K562 (cell line): ENCODE measurements around the gene HDGFL1.

Experiments
- ARID2 ChIP-seq: fragments of 450-650 bp; IDR thresholded peaks from 2 replicates; pipeline ENCODE4 v1.6.1; 2017; ENCODE audit warnings: antibody characterized with exemption, mild to moderate bottlenecking
- CHD2 ChIP-seq: IDR thresholded peaks from 2 replicates; pipeline ENCODE4 v1.6.1; 2011; ENCODE audit warnings: low read depth, low read length
- CTCF ChIP-seq, 3 experiments: IDR thresholded peaks in 2 of 3; conservative IDR thresholded peaks in 1 of 3; 2 replicates each; pipeline ENCODE4 v1.5.1; 2011 to 2012; ENCODE audit warnings: low read length in 3 of 3, mild to moderate bottlenecking in 3 of 3, control low read depth in 2 of 3, improper control_type of control experiment in 1 of 3, inconsistent platforms in 1 of 3, low read depth in 1 of 3, mixed read lengths in 1 of 3, moderate library complexity in 1 of 3; ENCODE audit not compliant: insufficient read depth in 2 of 3
- HDGF ChIP-seq: fragments of 450-650 bp; IDR thresholded peaks from 2 replicates; pipeline ENCODE4 v1.6.1; 2016
- JUND ChIP-seq, 2 experiments: IDR thresholded peaks; 2 replicates in 1 of 2; 3 replicates in 1 of 2; pipeline ENCODE4 v1.6.1; 2011; ENCODE audit warnings: borderline replicate concordance in 2 of 2, low read depth in 2 of 2, low read length in 2 of 2, improper control_type of control experiment in 1 of 2, missing biosample characterization in 1 of 2, missing genetic modification characterization in 1 of 2, missing genetic modification reagents in 1 of 2
- MAX ChIP-seq: sonication (generic); formaldehyde crosslinking; IDR thresholded peaks from 2 replicates; pipeline ENCODE4 v1.9.0; 2022; ENCODE audit warnings: mild to moderate bottlenecking, missing genetic modification reagents
- MIER1 ChIP-seq: fragments of 450-650 bp; IDR thresholded peaks from 2 replicates; pipeline ENCODE4 v1.6.1; 2016; ENCODE audit warnings: antibody characterized with exemption, mild to moderate bottlenecking, low read depth
- POLR2AphosphoS5 ChIP-seq: IDR thresholded peaks from 2 replicates; pipeline ENCODE4 v1.6.1; 2011; ENCODE audit warnings: mild to moderate bottlenecking, low read depth, low read length, moderate library complexity; ENCODE audit not compliant: control insufficient read depth, insufficient read depth
- TEAD1 ChIP-seq, 2 experiments: fragments of 450-650 bp in 1 of 2; sonication (generic) in 1 of 2; formaldehyde crosslinking; IDR thresholded peaks; 2 replicates each; pipeline versions ENCODE4 v1.4.0 to v1.8.0; 2020 to 2022; ENCODE audit warnings: mild to moderate bottlenecking in 2 of 2, missing genetic modification reagents in 1 of 2
- YBX1 ChIP-seq: fragments of 450-650 bp; IDR thresholded peaks from 2 replicates; pipeline ENCODE4 v1.7.1; 2016; ENCODE audit warnings: mild to moderate bottlenecking
- ZBTB2 ChIP-seq: fragments of 450-650 bp; IDR thresholded peaks from 2 replicates; pipeline ENCODE4 v1.6.1; 2016; ENCODE audit warnings: antibody characterized with exemption
- ZNF785 ChIP-seq: fragments of 250-450 bp; sonication (Bioruptor Pico); IDR thresholded peaks from 2 replicates; pipeline ENCODE4 v1.4.0; 2020; ENCODE audit warnings: mild to moderate bottlenecking

GRCh38 chr6:22614547-22614946 lies 45.2 kb downstream of the HDGFL1 start:
- TF ChIP-seq POLR2AphosphoS5 (no peak), CHD2 (no peak), HDGF (no peak), MAX (CRISPR knock-in tag) (no peak), ZBTB2 (no peak), MIER1 (no peak), CTCF (IDR thresholded peaks at IDR 0.05 in 2 of 3, conservative IDR thresholded peaks at IDR 0.05 in 1 of 3; ENCODE audit: insufficient read depth in 2 of 3, low read depth in 1 of 3, low read length in 3 of 3) (no peak), YBX1 (no peak), TEAD1 (CRISPR knock-in tag; IDR thresholded peaks at IDR 0.05) (no peak), ARID2 (no peak), JUND (IDR thresholded peaks at IDR 0.05; ENCODE audit: borderline replicate concordance, low read depth, low read length) (no peak), JUND (tag; IDR thresholded peaks at IDR 0.05; ENCODE audit: borderline replicate concordance, low read depth, low read length) (no peak), ZNF785 (CRISPR knock-in tag) (no peak)
